CD4-positive, alpha-beta T cell treated with Interferon gamma for 1 hour (primary cell): ENCODE measurements around the gene HEMGN.
"Not testable (repeated sequence)": the region's sequence is repeated elsewhere in the genome, so short reads cannot be mapped to it uniquely, and the experiment has no call there.

Experiments
- DNase-seq: peaks from one replicate; pipeline ENCODE4 v3.0.0-alpha.2; 2020

Gene HEMGN

GRCh38 chr9:97938081-97938644 lies at the start of gene HEMGN:
Gene HEMGN, minus strand, starts transcription at chr9:97938172. Its CDS starts 36 bp downstream, at chr9:97938136.
- DNase-seq, result peak; percentile 49

- DNase-seq, result no peak
Measured at GRCh38 chr9:97987487-97987886, 49.5 kb upstream of the HEMGN start.

GRCh38 chr9:97985058-97985861 lies 47.3 kb upstream of the HEMGN start:
- DNase-seq, result no peak

- DNase-seq, result peak; percentile 81
Measured at GRCh38 chr9:97984188-97985057, 46.5 kb upstream of the HEMGN start.

- DNase-seq, result peak; percentile 65
Measured at GRCh38 chr9:97983589-97984187, 45.7 kb upstream of the HEMGN start.

- DNase-seq, result peak; percentile 95
Measured at GRCh38 chr9:97982683-97983588, 45.0 kb upstream of the HEMGN start, which contains the start of gene ANP32B. Gene ANP32B, plus strand, starts transcription at chr9:97983341. Its CDS starts 215 bp downstream, at chr9:97983556.

GRCh38 chr9:97981846-97982682 lies 44.1 kb upstream of the HEMGN start:
- DNase-seq, result no peak

- DNase-seq, result no peak
Measured at GRCh38 chr9:97980918-97981845, 43.2 kb upstream of the HEMGN start.

GRCh38 chr9:97980479-97980803 lies 42.5 kb upstream of the HEMGN start:
- DNase-seq, result no peak

- no peak for DNase-seq
Measured at GRCh38 chr9:97979788-97980478, 42.0 kb upstream of the HEMGN start.

GRCh38 chr9:97978371-97979130 lies 40.6 kb upstream of the HEMGN start:
- no peak for DNase-seq

GRCh38 chr9:97976633-97977032 lies 38.7 kb upstream of the HEMGN start:
- DNase-seq, result not testable (repeated sequence)

- no peak for DNase-seq
Measured at GRCh38 chr9:97975376-97975775, 37.4 kb upstream of the HEMGN start.

- DNase-seq, result no peak
Measured at GRCh38 chr9:97972753-97973152, 34.8 kb upstream of the HEMGN start.

- DNase-seq, result no peak
Measured at GRCh38 chr9:97970165-97970564, 32.2 kb upstream of the HEMGN start.

GRCh38 chr9:97969014-97969413 lies 31.0 kb upstream of the HEMGN start:
- no peak for DNase-seq

- DNase-seq, result no peak
Measured at GRCh38 chr9:97966493-97966892, 28.5 kb upstream of the HEMGN start.

GRCh38 chr9:97964901-97965300 lies 26.9 kb upstream of the HEMGN start:
- no peak for DNase-seq

GRCh38 chr9:97963232-97963631 lies 25.3 kb upstream of the HEMGN start:
- no peak for DNase-seq
